Neural cell (in vitro differentiated cells): ENCODE measurements around the gene ACR. TPM values are rescaled to one million over a fixed set of nuclear protein-coding genes. Genes with fewer than 3 reads are reported as not detected.

Source experiments
- H2AFZ ChIP-seq: fragments of 200-600, 300-800 bp; sonication (generic), shearing (Covaris generic); 2 replicates; pipeline ENCODE4 v1.6.0; 2014; ENCODE audit warnings: low read depth, mild to moderate bottlenecking, antibody characterized with exemption, low read length, moderate library complexity
- H3F3A ChIP-seq: fragments of 200-600 bp; shearing (Covaris generic); 2 replicates; pipeline ENCODE4 v1.6.1; 2016; ENCODE audit warnings: mild to moderate bottlenecking, moderate library complexity, mixed read lengths, antibody characterized with exemption, low read length; ENCODE audit not compliant: insufficient read depth, poor library complexity, severe bottlenecking
- H3K27ac ChIP-seq: fragments of 200-600, 300-800 bp; sonication (generic), shearing (Covaris generic); 2 replicates; pipeline ENCODE4 v1.5.1; 2014; ENCODE audit warnings: mild to moderate bottlenecking, low read length, moderate library complexity
- H3K27me3 ChIP-seq: fragments of 300-800, 200-600 bp; sonication (generic), shearing (Covaris generic); 2 replicates; pipeline ENCODE4 v1.6.0; 2014; ENCODE audit warnings: mild to moderate bottlenecking, low read depth, low read length, moderate library complexity; ENCODE audit not compliant: insufficient read depth
- H3K36me3 ChIP-seq: fragments of 300-800, 200-600 bp; sonication (generic), shearing (Covaris generic); 2 replicates; pipeline ENCODE4 v1.5.1; 2014; ENCODE audit warnings: mild to moderate bottlenecking, antibody characterized with exemption, low read length, moderate library complexity; ENCODE audit not compliant: insufficient read depth
- H3K4me2 ChIP-seq: fragments of 300-800, 200-600 bp; sonication (generic), shearing (Covaris generic); 2 replicates; pipeline ENCODE4 v1.6.0; 2014; ENCODE audit warnings: mild to moderate bottlenecking, low read length
- H3K4me3 ChIP-seq: fragments of 300-800, 200-600 bp; sonication (generic), shearing (Covaris generic); 2 replicates; pipeline ENCODE4 v1.5.1; 2014; ENCODE audit warnings: mild to moderate bottlenecking, low read length, moderate library complexity
- H3K79me2 ChIP-seq: fragments of 200-600 bp; shearing (Covaris generic); replicated peaks from 2 replicates; pipeline ENCODE4 v1.6.0; 2014; ENCODE audit warnings: mild to moderate bottlenecking, low read length, moderate library complexity; ENCODE audit not compliant: insufficient read depth
- H3K9ac ChIP-seq: fragments of 300-800, 200-600 bp; sonication (generic), shearing (Covaris generic); 2 replicates; pipeline ENCODE4 v1.6.1; 2016; ENCODE audit warnings: mild to moderate bottlenecking, low read length, mixed read lengths
- H3K9me2 ChIP-seq: fragments of 200-600 bp; shearing (Covaris generic); 2 replicates; pipeline ENCODE4 v1.6.1; 2016; ENCODE audit warnings: mild to moderate bottlenecking, low read length, mixed read lengths; ENCODE audit not compliant: insufficient read depth
- H3K9me3 ChIP-seq: fragments of 200-600, 300-800 bp; sonication (generic), shearing (Covaris generic); 2 replicates; pipeline ENCODE4 v1.6.1; 2016; ENCODE audit warnings: mild to moderate bottlenecking, mixed run types, low read length, moderate library complexity, mixed read lengths
- H4K20me1 ChIP-seq: fragments of 200-600 bp; shearing (Covaris generic); 2 replicates; pipeline ENCODE4 v1.6.1; 2016; ENCODE audit warnings: mild to moderate bottlenecking, mixed run types; ENCODE audit not compliant: insufficient read depth
- EP300 ChIP-seq: fragments of 450-650 bp; conservative IDR thresholded peaks from 2 replicates; pipeline ENCODE4 v1.6.1; 2014; ENCODE audit warnings: antibody characterized with exemption, mild to moderate bottlenecking, moderate library complexity; ENCODE audit not compliant: poor library complexity, severe bottlenecking
- EZH2 ChIP-seq: fragments of 200-600, 300-800 bp; shearing (Covaris generic), sonication (generic); IDR thresholded peaks from 2 replicates; pipeline ENCODE4 v1.6.1; 2014; ENCODE audit warnings: antibody characterized with exemption, low read length, borderline replicate concordance, mild to moderate bottlenecking; ENCODE audit not compliant: insufficient read depth, poor library complexity, severe bottlenecking
- MXI1 ChIP-seq: fragments of 450-650 bp; conservative IDR thresholded peaks from 2 replicates; pipeline ENCODE4 v1.6.1; 2014; ENCODE audit warnings: antibody characterized with exemption, mild to moderate bottlenecking; ENCODE audit not compliant: poor library complexity, severe bottlenecking
- POLR2AphosphoS5 ChIP-seq: IDR thresholded peaks from 2 replicates; pipeline ENCODE4 v1.6.1; 2012
- RAD21 ChIP-seq: fragments of 450-650 bp; conservative IDR thresholded peaks from 2 replicates; pipeline ENCODE4 v1.6.1; 2014; ENCODE audit warnings: antibody characterized with exemption, mild to moderate bottlenecking, moderate library complexity
- REST ChIP-seq: IDR thresholded peaks from 2 replicates; pipeline ENCODE4 v1.6.1; 2012; ENCODE audit warnings: borderline replicate concordance
- SMC3 ChIP-seq: fragments of 450-650 bp; conservative IDR thresholded peaks from 2 replicates; pipeline ENCODE4 v1.6.1; 2014; ENCODE audit warnings: antibody characterized with exemption, mild to moderate bottlenecking, moderate library complexity; ENCODE audit not compliant: poor library complexity
- TAF1 ChIP-seq: IDR thresholded peaks from 2 replicates; pipeline ENCODE4 v1.6.1; 2012; ENCODE audit warnings: low read depth
- polyA plus RNA-seq: library from polyadenylated mRNA; depleted of rRNA; stranded (reverse); fragments of >200 nt; gene quantifications from 2 replicates; pipeline ENCODE4 v1.2.3, GENCODE V29; 2014
- TF ChIP-seq, protein P1 (sequence below): fragments of 450-650 bp; IDR thresholded peaks from 2 replicates; pipeline ENCODE4 v1.5.1; 2014; ENCODE audit warnings: antibody characterized with exemption, mild to moderate bottlenecking, moderate library complexity; ENCODE audit not compliant: poor library complexity, severe bottlenecking

The ACR gene
- polyA plus RNA-seq, 1 donor from 2014 or later: not detected

GRCh38 chr22:50722048-50722701 is 15.8 kb upstream of the ACR start:
- H3K9me2 ChIP-seq: no peaks in the 10 kb centered on the region
- H3K27me3 ChIP-seq: peaks cover 17% of the 10 kb centered on the region
- no peak for TF ChIP-seq TAF1
- no peak for TF ChIP-seq EP300
- no peak for TF ChIP-seq REST
- TF ChIP-seq POLR2AphosphoS5: no peak
- TF ChIP-seq SMC3: no peak
- no peaks in the 10 kb centered on the region for H3F3A ChIP-seq
- H3K36me3 ChIP-seq: no peaks in the 10 kb centered on the region
- H4K20me1 ChIP-seq: no peaks in the 10 kb centered on the region
- no peak overlapping the region for H3K9ac ChIP-seq
- no peaks in the 10 kb centered on the region for H3K9me3 ChIP-seq
- H3K27ac ChIP-seq: no peak overlapping the region
- no peak overlapping the region for H3K4me2 ChIP-seq
- no peak overlapping the region for H2AFZ ChIP-seq
- H3K4me3 ChIP-seq: no peak overlapping the region
- no peaks in the 10 kb centered on the region for H3K79me2 ChIP-seq

DNA sequence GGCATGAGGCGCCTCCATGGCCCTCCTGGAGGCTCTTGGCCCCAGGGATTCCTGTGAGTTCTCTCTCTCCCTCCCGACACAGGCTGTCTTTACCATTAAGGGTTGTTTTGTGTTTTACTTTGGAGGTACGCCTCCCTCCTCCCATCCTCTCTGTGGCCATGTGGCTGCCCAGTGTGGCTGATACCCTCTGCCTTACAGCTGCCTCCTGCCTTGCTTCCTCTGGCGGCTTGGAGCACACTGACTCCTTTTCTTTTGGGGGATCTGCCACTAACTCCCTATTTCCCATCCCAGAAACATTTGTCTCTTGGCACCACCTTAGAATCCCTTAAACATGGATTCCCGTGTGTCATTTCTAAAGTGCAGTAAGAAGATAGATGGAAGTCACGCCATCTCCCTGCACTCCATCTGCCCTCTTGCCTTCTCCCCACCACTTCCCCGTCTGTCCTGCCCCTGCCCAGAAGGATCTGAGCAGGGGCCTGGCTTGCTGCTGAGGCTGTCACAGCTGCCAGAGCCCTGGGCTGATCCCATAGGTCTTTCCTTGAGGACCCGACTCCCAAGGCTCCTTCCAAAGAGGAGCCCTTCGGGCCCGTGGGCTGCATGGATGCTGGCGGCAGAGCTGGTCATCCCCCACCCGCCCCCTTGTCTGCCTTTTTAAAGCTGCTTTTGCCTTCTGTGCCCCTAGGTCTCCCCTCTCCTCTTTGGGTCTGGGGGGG is 15.1 kb upstream of the ACR start:
- Histone ChIP-seq H3K4me3 (no peak overlapping the region), H3K36me3 (no peaks in the 10 kb centered on the region)
- TF ChIP-seq REST: no peak
- no peak for TF ChIP-seq RAD21
- TF ChIP-seq EP300: no peak
- TF ChIP-seq POLR2AphosphoS5: no peak
- no peak for TF ChIP-seq SMC3
- TF ChIP-seq MXI1: no peak
- no peak for TF ChIP-seq EZH2
- TF ChIP-seq, protein P1, sequence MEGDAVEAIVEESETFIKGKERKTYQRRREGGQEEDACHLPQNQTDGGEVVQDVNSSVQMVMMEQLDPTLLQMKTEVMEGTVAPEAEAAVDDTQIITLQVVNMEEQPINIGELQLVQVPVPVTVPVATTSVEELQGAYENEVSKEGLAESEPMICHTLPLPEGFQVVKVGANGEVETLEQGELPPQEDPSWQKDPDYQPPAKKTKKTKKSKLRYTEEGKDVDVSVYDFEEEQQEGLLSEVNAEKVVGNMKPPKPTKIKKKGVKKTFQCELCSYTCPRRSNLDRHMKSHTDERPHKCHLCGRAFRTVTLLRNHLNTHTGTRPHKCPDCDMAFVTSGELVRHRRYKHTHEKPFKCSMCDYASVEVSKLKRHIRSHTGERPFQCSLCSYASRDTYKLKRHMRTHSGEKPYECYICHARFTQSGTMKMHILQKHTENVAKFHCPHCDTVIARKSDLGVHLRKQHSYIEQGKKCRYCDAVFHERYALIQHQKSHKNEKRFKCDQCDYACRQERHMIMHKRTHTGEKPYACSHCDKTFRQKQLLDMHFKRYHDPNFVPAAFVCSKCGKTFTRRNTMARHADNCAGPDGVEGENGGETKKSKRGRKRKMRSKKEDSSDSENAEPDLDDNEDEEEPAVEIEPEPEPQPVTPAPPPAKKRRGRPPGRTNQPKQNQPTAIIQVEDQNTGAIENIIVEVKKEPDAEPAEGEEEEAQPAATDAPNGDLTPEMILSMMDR: no peak
- TF ChIP-seq TAF1: no peak

More for the DNA sequence above, 15.1 kb upstream of the ACR start:
- no peaks in the 10 kb centered on the region for H3K9me3 ChIP-seq
- no peak overlapping the region for H2AFZ ChIP-seq
- no peaks in the 10 kb centered on the region for H3F3A ChIP-seq
- H3K27ac ChIP-seq: no peak overlapping the region
- H3K79me2 ChIP-seq: no peaks in the 10 kb centered on the region
- H3K9me2 ChIP-seq: no peaks in the 10 kb centered on the region
- no peaks in the 10 kb centered on the region for H4K20me1 ChIP-seq
- H3K9ac ChIP-seq: no peak overlapping the region
- H3K27me3 ChIP-seq: peaks cover 17% of the 10 kb centered on the region
- no peak overlapping the region for H3K4me2 ChIP-seq
